Bone marrow (tissue), 2 donors: ENCODE measurements around the gene MASP1.

Source experiments
- DNase-seq, 2 donors: peaks; one replicate each; lab custom pipeline; 2025; lab: John Stamatoyannopoulos, UW

Gene MASP1, protein sequence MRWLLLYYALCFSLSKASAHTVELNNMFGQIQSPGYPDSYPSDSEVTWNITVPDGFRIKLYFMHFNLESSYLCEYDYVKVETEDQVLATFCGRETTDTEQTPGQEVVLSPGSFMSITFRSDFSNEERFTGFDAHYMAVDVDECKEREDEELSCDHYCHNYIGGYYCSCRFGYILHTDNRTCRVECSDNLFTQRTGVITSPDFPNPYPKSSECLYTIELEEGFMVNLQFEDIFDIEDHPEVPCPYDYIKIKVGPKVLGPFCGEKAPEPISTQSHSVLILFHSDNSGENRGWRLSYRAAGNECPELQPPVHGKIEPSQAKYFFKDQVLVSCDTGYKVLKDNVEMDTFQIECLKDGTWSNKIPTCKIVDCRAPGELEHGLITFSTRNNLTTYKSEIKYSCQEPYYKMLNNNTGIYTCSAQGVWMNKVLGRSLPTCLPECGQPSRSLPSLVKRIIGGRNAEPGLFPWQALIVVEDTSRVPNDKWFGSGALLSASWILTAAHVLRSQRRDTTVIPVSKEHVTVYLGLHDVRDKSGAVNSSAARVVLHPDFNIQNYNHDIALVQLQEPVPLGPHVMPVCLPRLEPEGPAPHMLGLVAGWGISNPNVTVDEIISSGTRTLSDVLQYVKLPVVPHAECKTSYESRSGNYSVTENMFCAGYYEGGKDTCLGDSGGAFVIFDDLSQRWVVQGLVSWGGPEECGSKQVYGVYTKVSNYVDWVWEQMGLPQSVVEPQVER

DNA sequence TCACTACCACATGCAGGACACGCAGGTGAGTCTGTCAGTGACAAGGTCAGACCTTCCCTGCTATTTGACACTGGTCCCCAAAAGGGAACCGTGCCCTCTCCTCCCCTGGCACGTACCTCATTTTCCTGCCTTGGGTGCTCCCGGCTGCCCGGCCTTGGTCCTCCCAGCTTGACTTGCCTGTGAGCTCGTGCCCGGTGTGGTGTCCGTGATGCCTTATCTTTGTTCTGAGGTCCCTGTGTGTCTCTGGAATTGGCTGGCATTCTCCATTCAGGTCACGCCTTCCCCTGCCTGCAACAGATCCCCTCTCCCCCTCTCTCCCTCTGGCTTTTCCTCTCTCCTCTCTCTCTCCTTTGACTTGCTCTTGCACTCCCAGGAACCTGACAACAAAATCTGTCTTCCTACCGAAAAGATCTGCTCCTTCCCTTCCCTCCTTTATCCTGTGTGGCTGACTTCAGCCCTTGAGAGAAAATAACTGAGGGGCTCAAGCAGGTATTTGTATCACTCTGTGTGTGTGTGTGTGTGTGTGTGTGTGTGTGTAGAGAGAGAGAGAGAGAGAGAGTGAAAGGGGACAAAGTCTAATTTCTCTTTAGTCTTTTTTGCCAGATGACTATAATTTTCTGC, at the start of gene MASP1:
MASP1 (minus strand) TSS at position 226 of the 621 bp plus-strand sequence; CDS start at position 121, 105 bp downstream.
- no peak for DNase-seq

GRCh38 chr3:187340578-187340977, 49.0 kb upstream of the MASP1 start:
- no peak for DNase-seq

DNA sequence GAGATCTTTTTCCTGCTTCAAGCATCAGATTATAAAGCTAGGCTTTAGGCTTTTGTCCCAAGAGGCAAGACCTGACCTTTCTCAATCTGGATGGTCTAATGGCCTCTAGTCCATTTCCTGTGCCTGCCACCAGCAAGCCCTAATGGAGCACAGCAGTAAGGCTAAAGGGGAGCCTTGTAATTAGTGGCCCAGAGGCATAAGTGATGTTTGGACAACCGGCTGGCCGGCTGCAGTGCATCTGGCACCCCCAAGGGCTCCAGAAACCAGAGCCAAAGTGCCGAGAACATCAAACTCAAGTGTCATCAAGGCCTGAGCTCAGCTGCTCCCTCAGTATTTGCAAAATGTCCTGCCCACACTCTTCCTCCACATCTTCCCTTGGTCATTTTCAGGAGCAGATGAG, 44.8 kb upstream of the MASP1 start:
- DNase-seq, result no peak

- no peak for DNase-seq
Observed at GRCh38 chr3:187334904-187335303, 43.4 kb upstream of the MASP1 start.

- DNase-seq, result no peak
Observed at GRCh38 chr3:187328691-187329090, 37.2 kb upstream of the MASP1 start.

DNA sequence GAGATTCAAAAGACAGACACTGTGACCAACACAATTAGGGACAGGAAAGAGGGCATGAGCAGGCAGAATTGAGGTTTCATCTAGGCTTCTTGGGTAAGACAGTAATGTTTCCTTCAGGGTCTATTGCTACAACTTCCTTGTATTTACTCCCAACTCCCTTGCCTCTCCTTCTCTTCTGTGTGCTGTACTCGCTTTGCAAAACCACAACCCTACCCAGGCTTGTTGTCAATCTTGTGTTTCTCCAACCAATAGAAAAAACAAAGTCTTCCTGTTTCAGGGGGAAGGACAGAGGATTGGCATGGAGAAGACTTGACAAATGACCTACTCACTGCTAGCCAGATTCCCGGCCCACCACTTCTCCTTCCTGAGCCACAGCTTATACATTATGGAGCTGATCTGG, 36.3 kb upstream of the MASP1 start:
- DNase-seq, result no peak

- no peak for DNase-seq
Observed at GRCh38 chr3:187325632-187326031, 34.1 kb upstream of the MASP1 start.

DNA sequence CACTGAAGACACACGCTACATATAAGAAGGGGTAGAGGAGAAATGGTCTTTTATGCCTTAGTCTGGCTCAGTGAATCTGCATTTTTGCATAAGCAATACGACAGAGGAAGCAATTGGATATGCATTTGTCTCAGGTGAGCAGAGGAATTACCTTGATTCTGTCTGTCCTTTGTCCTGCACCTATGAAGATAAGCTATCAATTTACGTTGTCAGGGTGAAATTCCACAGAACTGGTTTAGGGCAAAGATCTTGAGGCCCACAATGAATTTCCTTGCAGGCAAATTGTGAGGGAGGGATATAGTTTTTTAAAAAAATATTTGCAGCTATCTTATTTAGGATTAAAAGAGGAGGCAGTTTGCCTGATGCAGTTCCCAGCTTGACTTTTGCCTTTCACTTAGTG, 31.6 kb upstream of the MASP1 start:
- no peak for DNase-seq

DNA sequence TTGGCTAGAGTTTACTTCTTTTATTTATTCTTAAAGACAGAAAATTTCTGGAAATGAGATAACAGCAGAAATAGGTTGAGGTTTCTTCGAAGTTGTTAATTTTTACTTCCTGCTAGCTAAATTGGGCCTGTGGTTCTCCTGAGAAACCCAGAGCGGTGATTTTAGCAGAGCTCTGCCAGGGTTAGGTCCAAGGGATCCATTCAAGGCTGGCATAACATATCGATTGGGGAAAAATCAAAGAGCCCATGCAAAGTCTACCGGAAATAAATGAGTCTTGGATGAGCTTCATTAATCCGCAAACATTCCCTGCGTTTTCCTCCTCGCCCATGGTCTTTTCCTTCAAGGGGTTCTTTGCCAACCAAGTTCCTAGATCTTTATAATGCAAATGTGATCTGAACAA, 30.8 kb upstream of the MASP1 start:
- no peak for DNase-seq

GRCh38 chr3:187321766-187322165, 30.2 kb upstream of the MASP1 start:
- DNase-seq, result no peak

- DNase-seq, result peak; percentile 15 to 43
Observed at GRCh38 chr3:187319699-187320302, 28.3 kb upstream of the MASP1 start.

- peak in 1 of 2 donors; percentile 37 for DNase-seq
Observed at GRCh38 chr3:187318819-187319616, 27.5 kb upstream of the MASP1 start.

GRCh38 chr3:187315872-187316271, 24.3 kb upstream of the MASP1 start:
- no peak for DNase-seq

DNA sequence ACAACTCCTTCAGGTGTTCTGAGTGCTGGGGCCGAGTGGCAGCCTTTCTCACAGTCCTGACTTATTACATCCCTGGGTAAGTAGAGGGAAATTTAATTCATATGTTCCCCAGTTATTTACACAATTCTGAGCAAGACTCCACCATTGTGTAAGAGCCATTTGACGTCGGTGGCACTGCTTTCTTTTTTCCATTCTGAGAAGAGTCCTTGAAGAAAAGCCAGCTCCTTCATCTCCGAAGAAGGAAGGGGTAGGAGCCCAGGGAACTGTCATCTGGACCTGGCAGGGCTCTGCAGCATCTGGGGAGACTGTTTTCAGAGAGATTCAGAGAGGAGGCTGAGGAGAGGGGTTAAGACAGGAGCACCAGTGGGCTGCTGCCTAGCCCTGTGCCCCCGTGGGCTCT, 22.6 kb upstream of the MASP1 start:
- DNase-seq, result no peak

DNA sequence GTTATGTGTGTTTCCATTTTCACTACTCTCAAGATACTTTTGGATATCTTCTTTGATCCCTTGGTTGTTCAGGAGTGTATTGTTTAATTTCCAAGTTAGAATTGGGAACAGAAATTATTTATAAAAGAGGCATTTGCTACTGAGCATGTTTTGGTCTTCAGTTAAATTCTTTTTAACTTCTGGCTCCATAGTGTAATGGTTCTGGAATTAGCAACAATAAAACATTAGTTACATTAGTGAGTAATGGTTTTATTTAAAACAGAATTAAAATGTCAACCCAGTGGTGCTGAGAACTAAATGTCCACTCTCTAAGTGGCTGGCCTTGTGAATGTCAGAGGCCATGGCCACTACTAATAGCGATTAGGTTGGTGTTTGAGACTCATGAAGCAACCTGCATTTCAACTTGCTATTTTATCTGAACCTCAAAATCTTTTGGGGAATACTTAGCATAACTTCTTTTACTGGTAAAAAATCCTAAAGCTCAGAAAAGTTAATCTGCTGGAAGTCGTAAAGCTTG, 19.5 kb upstream of the MASP1 start:
- no peak for DNase-seq

GRCh38 chr3:187310226-187310625, 18.7 kb upstream of the MASP1 start:
- DNase-seq, result no peak

- no peak for DNase-seq
Observed at GRCh38 chr3:187305881-187306280, 14.3 kb upstream of the MASP1 start.

- no peak for DNase-seq
Observed at GRCh38 chr3:187299611-187300010, 8.1 kb upstream of the MASP1 start.

DNA sequence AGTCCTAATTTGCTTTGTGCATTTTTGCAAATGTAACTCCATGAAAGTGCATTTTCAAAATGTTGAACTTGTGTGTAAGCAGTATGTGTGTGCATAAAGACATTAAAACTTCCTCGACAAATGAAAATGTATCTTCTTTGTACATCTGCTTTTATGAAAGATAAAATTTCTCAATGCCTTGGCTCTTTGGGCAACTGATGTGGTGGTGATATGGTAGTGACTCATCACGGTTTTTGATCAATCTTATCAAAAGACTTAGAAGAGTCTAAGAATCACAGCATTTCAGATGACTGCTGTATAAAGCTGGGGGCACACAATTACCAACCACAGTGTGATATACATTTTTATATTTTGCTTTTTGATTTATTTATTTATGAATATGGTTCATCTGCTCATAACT, 5.4 kb upstream of the MASP1 start:
- no peak for DNase-seq

DNA sequence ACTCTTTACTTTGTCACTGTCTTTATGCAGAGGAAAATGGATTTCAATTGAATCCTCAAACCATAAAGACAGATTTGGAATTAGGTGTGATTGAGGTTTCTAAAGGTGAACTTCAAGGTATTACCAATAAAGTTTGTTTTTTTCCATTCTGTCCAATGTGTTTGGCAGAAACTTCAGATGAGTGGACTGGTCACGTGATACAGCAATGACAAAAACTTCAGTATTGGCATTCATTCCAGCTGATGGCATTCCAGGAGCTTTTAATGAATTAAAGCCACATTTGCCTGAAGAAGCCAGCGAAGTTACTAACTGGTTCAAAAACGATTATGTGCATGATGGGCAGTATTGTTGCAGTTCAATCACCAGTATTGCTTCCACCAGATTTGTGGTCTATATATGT, 4.5 kb upstream of the MASP1 start:
- no peak for DNase-seq

GRCh38 chr3:187295316-187296034, 3.9 kb upstream of the MASP1 start:
- DNase-seq, result no peak
